ENCODE results near the gene CTPS1. TPM values are rescaled to one million over a fixed set of nuclear protein-coding genes. Genes with fewer than 3 reads are reported as not detected.

CTPS1 gene
- total RNA-seq, 2 donors from 2014 or later, result 11.1 to 14.0 TPM

DNA sequence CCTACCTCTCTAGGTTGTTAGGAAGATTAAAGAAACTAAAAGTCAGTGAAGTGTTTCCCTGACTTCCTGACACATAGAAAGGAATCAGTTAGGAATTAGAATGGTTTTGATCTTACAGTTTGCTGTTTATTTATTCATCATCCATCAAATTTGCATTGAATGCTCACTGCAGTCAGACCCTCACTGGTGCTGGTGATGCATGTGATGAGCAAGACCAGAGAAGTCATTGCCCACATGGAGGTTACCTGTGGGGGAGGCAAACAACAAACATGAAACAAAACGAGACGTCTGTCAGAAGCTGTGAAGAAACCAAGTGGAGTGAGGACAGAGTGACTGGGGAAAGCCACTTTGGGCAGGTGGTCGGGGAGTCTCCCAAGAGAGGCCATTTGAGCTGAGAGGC lies 6.4 kb downstream of the CTPS1 start:
- DNase-seq (no peak), ATAC-seq (no peak)

GRCh38 chr1:40986328-40986783 lies 6.9 kb downstream of the CTPS1 start:
- DNase-seq (no peak), ATAC-seq (no peak)
- intact Hi-C loops (cut with DNase I, micrococcal nuclease), result no loop called here

More for the DNA sequence above, 6.4 kb downstream of the CTPS1 start:
- intact Hi-C loops (cut with DNase I, micrococcal nuclease), result no loop called here

GRCh38 chr1:40986956-40987355 lies 7.5 kb downstream of the CTPS1 start:
- intact Hi-C loops (cut with DNase I, micrococcal nuclease), result no loop called here

DNA sequence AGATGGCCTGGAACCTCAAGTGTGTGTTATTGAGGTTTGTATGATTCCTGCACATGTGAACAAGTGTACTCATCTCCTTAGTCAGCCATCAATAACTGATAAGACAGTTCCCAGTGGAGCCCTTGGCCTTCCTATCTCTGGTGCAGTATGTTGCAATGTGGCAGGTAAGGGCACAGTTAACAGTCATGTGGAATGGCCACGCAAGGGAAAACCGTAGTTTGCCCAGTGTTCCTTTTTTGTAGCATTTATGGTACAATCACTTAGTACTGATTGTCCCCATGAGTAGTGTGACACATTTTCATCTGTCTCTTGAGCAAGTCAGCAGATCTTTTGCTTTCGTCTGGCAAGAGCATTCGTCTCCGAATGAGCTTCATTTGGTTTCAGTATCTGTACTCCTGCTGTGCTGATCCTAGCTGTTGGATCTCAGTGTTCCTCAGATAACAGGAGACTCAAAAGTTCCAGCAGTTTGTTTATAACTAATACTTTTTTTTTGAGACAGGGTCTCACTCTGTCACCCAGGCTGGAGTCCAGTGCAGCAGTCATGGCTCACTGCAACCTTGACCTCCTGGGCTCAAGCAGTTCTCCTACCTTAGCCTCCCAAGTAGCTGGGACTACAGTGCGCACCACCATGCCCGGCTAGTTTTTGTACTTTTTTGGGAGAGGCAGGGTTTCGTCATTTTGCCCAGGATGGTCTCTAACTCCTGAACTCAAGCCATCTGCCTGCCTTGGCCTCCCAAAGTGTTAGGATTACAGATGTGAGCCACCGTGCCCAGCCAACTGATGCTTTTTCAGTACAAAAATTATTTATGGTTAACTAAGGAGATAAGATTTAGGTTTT lies 8.2 kb downstream of the CTPS1 start:
- intact Hi-C loops (cut with DNase I, micrococcal nuclease), result no loop called here
- no peak for DNase-seq

More at GRCh38 chr1:40986956-40987355, 7.5 kb downstream of the CTPS1 start:
- DNase-seq, result no peak
- no peak for ATAC-seq

DNA sequence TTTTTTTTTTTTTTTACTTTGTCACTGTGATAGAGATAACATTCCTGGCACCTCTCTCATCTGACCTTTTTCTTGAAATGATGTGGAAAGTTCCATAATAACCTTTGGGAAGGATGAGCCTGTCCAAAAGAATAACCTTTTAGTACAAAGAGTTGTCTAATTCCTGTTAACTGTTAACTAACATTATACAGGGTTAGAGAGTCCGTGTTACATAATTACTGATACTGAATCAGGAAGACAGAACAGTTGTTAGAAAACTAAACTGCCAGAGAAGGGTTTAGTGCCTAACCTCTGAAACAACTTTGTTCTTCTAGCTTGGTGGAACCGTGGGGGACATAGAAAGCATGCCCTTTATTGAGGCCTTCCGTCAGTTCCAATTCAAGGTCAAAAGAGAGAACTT lies 8.8 kb downstream of the CTPS1 start:
- no peak for DNase-seq
- intact Hi-C loops (cut with DNase I, micrococcal nuclease), result no loop called here

More for the DNA sequence above, 8.2 kb downstream of the CTPS1 start:
- no peak for ATAC-seq

GRCh38 chr1:40989066-40989465 lies 9.6 kb downstream of the CTPS1 start:
- intact Hi-C loops (cut with DNase I, micrococcal nuclease), result no loop called here
- DNase-seq (no peak), ATAC-seq (no peak)

More for the DNA sequence above, 8.8 kb downstream of the CTPS1 start:
- ATAC-seq, result no peak

DNA sequence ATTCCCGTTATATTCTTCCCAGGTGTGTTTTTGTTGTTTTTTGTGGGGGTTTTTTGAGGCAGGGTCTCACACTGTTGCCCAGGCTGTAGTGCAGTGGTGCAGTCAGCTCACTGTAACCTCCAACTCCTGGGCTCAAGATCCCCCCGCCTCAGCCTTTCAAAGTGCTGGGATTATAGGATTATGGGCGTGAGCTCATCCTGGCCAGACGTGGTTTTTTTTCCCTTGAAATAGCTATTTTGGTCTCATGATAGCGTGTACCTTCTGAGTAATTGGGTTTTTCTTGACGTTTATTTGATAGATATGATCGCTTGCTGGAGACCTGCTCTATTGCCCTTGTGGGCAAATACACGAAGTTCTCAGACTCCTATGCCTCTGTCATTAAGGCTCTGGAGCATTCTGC lies 17.6 kb downstream of the CTPS1 start:
- DNase-seq, result no peak
- intact Hi-C loops (cut with DNase I, micrococcal nuclease), result no loop called here
- ATAC-seq, result no peak

DNA sequence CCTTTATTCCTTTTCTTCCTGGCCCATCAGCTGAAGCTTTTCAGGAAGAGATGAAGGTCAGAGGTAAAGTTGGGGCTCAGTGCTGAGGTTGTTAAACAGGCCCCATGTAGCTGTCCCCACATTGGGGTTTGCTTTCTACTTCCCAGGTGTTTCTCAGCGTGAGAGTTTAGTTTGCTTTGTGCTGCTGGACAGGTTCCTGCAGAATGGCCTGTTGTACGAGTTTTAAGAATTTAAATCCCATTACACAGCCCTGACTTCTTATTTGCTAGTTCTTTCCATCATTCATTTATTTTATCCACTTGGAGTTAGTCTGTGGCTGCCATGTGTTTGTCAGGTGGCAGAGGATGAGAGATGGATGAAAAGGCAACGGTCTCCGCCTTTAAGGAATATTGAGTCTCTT lies 19.2 kb downstream of the CTPS1 start:
- intact Hi-C loops (cut with DNase I, micrococcal nuclease), result no loop called here
- ATAC-seq (no peak), DNase-seq (no peak)

DNA sequence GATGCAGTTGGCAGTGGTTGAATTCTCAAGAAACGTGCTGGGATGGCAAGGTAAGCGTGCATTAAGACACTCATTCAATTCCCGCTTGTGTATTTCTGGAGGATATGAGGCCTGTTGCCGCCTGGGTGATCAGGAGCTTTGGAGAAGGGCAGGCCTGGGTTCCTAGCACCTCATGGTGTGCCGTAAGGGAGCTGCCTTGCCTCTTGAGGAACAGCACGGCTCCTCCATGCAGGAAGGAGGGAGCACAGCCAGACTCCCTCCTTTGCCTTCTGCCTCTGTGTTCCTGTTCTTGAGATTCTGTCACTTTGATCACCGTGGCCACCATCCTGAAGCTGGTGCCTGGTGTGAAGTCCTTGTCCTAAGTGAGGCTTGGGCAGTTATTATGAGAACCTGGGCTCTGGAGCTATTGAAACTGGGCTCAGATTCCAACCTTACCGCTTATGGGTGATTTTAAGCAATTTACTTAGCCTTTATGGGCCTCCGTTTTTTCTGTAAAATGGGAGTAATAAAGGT lies 23.7 kb downstream of the CTPS1 start:
- intact Hi-C loops (cut with DNase I, micrococcal nuclease), result no loop called here
- ATAC-seq, result no peak

GRCh38 chr1:41003640-41004220 lies 24.2 kb downstream of the CTPS1 start:
- intact Hi-C loops (cut with DNase I, micrococcal nuclease), result no loop called here

More for the DNA sequence above, 23.7 kb downstream of the CTPS1 start:
- no peak for DNase-seq

DNA sequence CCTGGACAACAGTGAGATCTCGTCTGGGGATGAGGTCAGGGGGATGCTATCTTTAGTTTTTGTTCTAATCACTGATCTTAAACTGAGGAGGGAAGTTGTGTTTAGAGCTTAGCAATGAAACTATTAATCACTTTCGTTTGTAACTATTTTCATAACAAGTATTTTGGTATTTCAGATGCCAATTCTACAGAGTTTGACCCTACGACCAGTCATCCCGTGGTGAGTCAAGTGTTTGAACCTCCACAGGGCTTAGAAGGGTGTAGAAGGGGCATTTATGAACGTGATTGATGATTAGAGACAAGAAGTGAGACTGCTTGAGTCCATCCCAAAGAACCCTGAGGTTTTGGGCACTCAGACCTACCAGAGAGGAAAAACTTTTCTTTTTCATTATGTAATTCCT lies 26.4 kb downstream of the CTPS1 start:
- DNase-seq (no peak), ATAC-seq (no peak)
- intact Hi-C loops (cut with DNase I, micrococcal nuclease), result no loop called here

More at GRCh38 chr1:41003640-41004220, 24.2 kb downstream of the CTPS1 start:
- DNase-seq (peak; percentile 90 to 92), ATAC-seq (peak; percentile 96)

DNA sequence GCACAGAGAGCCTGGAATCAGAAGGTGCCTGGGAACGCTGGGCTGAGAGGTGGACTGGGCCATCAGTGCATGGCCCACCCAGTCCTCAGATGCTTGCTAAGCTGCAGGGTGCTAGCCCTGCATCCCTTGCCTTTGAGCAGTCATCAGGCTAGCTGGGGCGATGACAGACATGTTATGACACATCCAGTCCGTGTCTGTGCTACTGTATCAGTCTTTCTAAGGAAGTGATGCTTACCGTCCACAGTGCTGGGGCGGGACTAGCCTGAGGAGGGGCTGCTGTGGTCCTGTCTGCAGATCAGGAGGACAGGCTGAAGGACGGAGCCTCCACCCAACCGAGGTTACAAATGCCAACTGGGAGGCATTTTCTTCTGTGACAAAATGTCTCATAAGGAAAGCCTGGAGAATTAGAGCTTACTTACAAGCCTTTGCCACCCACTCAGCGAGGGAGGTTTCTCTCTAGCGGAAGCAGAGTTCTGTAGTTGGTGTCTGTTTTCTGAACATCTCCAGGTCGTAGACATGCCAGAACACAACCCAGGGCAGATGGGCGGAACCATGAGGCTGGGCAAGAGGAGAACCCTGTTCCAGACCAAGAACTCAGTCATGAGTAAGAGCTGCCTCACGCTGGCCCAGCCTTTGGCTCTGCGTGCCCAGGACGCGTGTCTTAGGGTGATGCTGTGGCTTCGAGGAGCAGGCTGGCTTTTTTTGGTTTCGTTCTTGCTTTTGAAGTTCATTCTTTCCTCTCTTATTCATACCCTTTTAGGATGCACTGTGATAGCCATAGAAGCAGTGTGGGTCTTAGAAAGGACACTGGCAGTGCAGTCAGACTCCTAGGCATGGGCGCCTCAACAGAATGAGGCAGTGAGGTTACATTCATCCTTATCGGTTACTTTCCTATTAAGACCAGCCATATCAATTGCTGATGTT lies 27.7 kb downstream of the CTPS1 start:
- no peak for ATAC-seq
- intact Hi-C loops (cut with DNase I, micrococcal nuclease), result no loop called here
- no peak for DNase-seq

- ATAC-seq (no peak), DNase-seq (no peak)
- intact Hi-C loops (cut with DNase I, micrococcal nuclease), result no loop called here
Measured at GRCh38 chr1:41009466-41009865, 30.0 kb downstream of the CTPS1 start.

GRCh38 chr1:41010345-41010744 lies 30.8 kb downstream of the CTPS1 start:
- ATAC-seq (no peak), DNase-seq (no peak)
- intact Hi-C loops (cut with DNase I, micrococcal nuclease), result no loop called here

GRCh38 chr1:41013024-41013423 lies 33.5 kb downstream of the CTPS1 start:
- ATAC-seq (peak; percentile 30), DNase-seq (no peak)
- intact Hi-C loops (cut with DNase I, micrococcal nuclease), result no loop called here

GRCh38 chr1:41013796-41014195 lies 34.3 kb downstream of the CTPS1 start:
- intact Hi-C loops (cut with DNase I, micrococcal nuclease), result no loop called here
- no peak for ATAC-seq
- no peak for DNase-seq

GRCh38 chr1:41014871-41015270 lies 35.4 kb downstream of the CTPS1 start:
- intact Hi-C loops (cut with DNase I, micrococcal nuclease), result no loop called here
- DNase-seq (no peak), ATAC-seq (no peak)

GRCh38 chr1:41015281-41015896 lies 35.9 kb downstream of the CTPS1 start:
- ATAC-seq (no peak), DNase-seq (no peak)
- intact Hi-C loops (cut with DNase I, micrococcal nuclease), result no loop called here
